D721Med (cell line): Measurements from ENCODE around the gene TSBP1.

Experiments
- DNase-seq: peaks from one replicate; pipeline ENCODE4 v3.0.0; 2011; ENCODE audit warnings: low spot score; ENCODE audit not compliant: insufficient read length
- FAIRE-seq: peaks from 2 replicates; lab custom pipeline; 2011; peaks lifted over from hg19 to GRCh38; lab: Jason Lieb, UNC
- TF ChIP-seq, protein P1 (sequence below): IDR thresholded peaks from 2 replicates; pipeline ENCODE4 v1.5.1; 2012; ENCODE audit warnings: mild to moderate bottlenecking, control low read depth; ENCODE audit not compliant: insufficient read depth; ENCODE audit errors: missing control alignments

Gene TSBP1

DNA sequence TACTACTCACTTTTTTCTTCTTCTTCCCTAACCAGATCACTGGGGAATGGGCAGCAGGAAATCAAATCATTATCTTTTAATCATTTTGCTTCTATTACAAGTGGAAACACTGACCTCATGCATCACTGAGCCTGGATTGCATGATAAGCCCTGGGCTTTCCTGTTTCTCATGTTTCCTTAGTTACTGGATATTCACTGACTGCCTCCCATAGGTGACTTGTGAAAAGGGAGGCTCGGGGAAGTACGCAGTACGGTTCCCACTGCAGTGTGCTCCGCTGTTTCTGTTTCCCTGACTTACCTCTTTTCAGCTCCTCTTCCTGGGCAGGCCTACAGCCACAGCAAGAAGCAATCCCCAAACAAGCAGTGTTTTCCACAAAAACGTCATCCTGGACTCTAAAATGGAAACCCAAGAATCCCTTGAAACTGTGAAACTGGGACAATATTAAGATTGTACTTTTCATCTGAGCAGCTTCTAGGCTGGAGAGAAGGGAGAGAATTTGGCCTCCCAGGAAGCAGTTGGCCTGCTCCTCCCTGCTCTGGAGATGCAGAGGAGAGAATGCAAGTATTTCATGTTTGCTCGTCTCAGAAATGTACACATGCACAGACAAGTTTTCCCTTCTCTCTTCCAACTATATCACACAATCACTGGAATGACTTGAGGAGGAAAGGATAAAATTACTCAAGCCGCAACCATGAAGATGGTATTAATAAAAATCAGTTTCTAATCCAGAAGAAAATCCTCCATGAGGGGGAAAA is 22.1 kb upstream of the TSBP1 start:
- FAIRE-seq (no peak), DNase-seq (no peak)
- TF ChIP-seq, protein P1, sequence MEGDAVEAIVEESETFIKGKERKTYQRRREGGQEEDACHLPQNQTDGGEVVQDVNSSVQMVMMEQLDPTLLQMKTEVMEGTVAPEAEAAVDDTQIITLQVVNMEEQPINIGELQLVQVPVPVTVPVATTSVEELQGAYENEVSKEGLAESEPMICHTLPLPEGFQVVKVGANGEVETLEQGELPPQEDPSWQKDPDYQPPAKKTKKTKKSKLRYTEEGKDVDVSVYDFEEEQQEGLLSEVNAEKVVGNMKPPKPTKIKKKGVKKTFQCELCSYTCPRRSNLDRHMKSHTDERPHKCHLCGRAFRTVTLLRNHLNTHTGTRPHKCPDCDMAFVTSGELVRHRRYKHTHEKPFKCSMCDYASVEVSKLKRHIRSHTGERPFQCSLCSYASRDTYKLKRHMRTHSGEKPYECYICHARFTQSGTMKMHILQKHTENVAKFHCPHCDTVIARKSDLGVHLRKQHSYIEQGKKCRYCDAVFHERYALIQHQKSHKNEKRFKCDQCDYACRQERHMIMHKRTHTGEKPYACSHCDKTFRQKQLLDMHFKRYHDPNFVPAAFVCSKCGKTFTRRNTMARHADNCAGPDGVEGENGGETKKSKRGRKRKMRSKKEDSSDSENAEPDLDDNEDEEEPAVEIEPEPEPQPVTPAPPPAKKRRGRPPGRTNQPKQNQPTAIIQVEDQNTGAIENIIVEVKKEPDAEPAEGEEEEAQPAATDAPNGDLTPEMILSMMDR = no peak

DNA sequence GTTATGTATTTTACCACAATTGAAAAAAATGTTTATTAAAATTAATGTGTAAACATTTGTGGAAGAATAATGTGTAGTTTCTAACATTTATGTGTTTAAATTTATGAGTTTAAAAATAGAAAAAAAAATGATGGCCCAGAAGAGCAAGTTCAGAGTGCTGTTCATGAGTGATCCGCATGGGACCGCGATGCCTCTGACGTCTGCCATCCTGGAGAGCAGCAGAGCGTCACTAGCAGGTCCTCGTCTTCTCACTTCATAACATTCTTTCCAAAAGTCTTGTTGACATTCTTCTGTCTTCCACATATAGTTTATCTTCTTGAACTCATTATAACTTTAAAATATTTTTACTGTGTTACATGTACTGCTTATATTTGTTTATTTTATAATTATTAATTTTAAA is 19.8 kb upstream of the TSBP1 start:
- TF ChIP-seq, protein P1 = no peak
- no peak for DNase-seq
- no peak for FAIRE-seq

DNA sequence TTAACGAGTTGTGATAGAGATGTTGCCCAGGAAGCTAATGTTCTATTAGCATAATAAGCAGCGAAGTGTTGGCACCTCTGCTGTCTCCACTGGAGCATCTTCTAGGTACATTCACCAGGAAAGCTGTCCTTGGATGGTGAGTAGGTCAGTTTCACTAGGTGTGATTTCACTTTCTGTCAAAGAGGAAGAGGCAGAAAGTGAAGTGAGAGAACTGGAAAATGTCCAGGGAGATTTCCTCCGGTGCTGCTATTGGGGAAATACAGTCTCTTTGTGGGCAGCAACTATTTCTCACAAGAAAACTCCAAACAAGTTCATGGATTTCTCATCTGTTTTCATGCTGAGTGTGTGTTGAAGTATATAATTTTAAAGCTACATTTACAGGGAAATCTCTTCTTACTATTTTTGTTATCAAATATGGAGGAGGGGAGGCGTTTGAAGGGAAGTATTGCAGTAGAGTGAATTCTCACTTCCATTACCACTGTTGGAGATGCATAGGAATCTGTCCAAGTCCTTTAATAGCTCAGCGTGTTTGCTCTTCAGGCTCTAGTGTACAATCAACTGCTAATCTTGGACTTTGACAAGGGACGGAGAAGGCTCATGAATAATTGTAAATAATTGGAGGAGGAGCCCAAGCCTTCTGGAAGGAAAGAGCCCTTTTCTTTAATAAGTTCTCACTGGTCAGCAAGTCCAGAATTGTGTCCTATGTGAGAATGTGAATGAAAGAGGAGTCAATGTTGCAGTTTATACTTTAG is 16.1 kb upstream of the TSBP1 start:
- DNase-seq (no peak), FAIRE-seq (no peak)
- TF ChIP-seq, protein P1 = no peak

DNA sequence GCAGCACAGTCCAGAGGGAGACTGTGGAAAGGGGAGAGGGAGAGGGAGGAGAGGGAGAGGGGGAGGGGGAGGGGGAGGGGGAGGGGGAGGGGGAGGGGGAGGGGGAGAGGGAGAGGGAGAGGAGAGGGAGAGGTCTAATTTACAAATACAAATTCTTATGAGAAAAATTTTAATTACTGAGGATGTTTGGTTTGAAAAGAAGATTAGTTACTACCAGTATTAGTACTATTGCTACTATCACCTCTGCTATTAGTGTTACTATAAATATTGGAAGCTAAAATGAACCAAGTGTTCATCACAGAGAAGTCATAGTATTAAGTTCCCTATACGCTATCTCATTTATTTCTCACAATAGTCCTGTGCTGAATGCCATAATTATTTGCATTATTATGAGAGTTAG is 14.3 kb upstream of the TSBP1 start:
- DNase-seq (no peak), FAIRE-seq (no peak)
- TF ChIP-seq, protein P1 = no peak

DNA sequence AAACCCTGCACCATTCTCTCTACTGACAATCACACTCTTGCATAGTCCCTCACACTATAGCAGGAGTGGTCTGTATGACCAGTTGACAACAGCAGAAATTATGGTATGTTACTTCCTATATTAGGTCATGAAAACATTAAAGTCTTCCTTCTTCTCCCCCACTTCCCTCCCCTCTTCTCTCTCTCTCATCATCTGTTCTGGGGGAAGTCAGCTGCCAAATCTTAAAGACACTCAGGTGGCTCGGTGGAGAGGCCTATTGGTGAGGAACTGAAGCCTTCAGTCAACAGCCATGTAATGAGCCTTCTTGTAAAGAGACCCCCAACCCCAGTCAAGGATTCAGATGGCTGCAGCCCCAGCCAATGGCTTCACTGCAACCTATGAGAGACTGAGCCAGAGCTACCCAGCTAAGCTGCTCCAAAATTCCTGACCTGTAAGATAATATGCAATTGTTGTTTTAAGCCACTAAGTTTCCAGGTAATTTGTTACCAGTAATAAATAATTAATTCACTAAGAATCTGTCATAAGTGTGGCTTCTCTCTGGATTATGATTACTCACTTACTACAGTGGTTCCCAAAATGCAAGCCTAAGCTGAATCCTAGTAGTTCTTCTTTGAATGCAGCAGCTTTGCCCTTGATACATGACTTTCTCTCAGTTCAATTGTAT is 11.2 kb upstream of the TSBP1 start:
- DNase-seq (no peak), FAIRE-seq (no peak)
- TF ChIP-seq, protein P1 = no peak

DNA sequence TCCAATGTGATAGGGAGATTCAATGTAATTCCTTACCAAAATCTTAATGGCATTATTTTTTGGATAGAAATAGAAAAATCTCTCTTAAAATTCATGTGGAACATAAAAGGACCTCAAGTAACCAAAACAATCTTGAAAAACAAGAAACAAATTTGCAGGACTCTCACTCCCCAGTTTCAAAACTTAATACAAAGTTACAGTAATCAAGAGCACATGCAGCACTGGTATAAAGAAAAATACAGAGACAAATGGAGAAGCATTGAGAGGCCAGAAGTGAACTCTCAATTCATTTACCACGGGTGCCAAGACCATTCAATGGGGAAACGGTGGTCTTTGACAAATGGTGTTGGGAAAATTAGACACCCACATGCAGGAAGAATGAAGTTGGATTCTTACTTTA is 7.8 kb upstream of the TSBP1 start:
- TF ChIP-seq, protein P1 = no peak
- no peak for FAIRE-seq

More for the DNA sequence above, 7.8 kb upstream of the TSBP1 start:
- DNase-seq = no peak
